Stimulated activated naive CD8-positive, alpha-beta T cell treated with anti-CD3 and anti-CD28 coated beads, Interleukin-15, Interleukin-2, amounts not matched to agents 100 ng/mL and 50 ng/mL, for 24 hours (primary cell): Measurements from ENCODE around the gene DNMT3B.
"Not testable (repeated sequence)": the region's sequence is repeated elsewhere in the genome, so short reads cannot be mapped to it uniquely, and the experiment has no call there.

ENCODE experiments used
- H3K27ac Mint-ChIP-seq: one replicate; pipeline ENCODE4 v1.8.0; 2021; ENCODE audit warnings: mild to moderate bottlenecking, mixed read lengths
- H3K27me3 Mint-ChIP-seq: one replicate; pipeline ENCODE4 v1.8.0; 2021; ENCODE audit warnings: mixed read lengths
- H3K36me3 Mint-ChIP-seq: one replicate; pipeline ENCODE4 v1.8.0; 2021; ENCODE audit warnings: low read depth, mixed read lengths
- H3K4me1 Mint-ChIP-seq: one replicate; pipeline ENCODE4 v1.8.0; 2021; ENCODE audit warnings: low read depth, mixed read lengths
- H3K4me3 Mint-ChIP-seq: one replicate; pipeline ENCODE4 v1.8.0; 2021; ENCODE audit warnings: mild to moderate bottlenecking, mixed read lengths
- H3K9me3 Mint-ChIP-seq: one replicate; pipeline ENCODE4 v1.8.0; 2021; ENCODE audit warnings: mixed read lengths

The DNMT3B gene

GRCh38 chr20:32796383-32796948, 34.3 kb downstream of the DNMT3B start:
- peak overlapping the region; percentile 58 for H3K27ac Mint-ChIP-seq
- H3K36me3 Mint-ChIP-seq: no peaks in the 10 kb centered on the region
- peaks cover 45% of the 10 kb centered on the region for H3K4me1 Mint-ChIP-seq

GRCh38 chr20:32796981-32797451, 34.8 kb downstream of the DNMT3B start:
- H3K4me3 Mint-ChIP-seq: no peak overlapping the region
- peaks cover 40% of the 10 kb centered on the region for H3K4me1 Mint-ChIP-seq
- no peaks in the 10 kb centered on the region for H3K9me3 Mint-ChIP-seq
- no peaks in the 10 kb centered on the region for H3K27me3 Mint-ChIP-seq
- H3K36me3 Mint-ChIP-seq: no peaks in the 10 kb centered on the region
- H3K27ac Mint-ChIP-seq: peak overlapping the region; percentile 58

More at GRCh38 chr20:32796383-32796948, 34.3 kb downstream of the DNMT3B start:
- H3K4me3 Mint-ChIP-seq: no peak overlapping the region
- no peaks in the 10 kb centered on the region for H3K9me3 Mint-ChIP-seq
- no peaks in the 10 kb centered on the region for H3K27me3 Mint-ChIP-seq

GRCh38 chr20:32797571-32797970, 35.4 kb downstream of the DNMT3B start:
- H3K27me3 Mint-ChIP-seq, H3K4me3 Mint-ChIP-seq, H3K9me3 Mint-ChIP-seq, H3K36me3 Mint-ChIP-seq, H3K27ac Mint-ChIP-seq: not testable (repeated sequence)
- H3K4me1 Mint-ChIP-seq: peaks cover 34% of the 10 kb centered on the region

GRCh38 chr20:32798046-32798981, 36.1 kb downstream of the DNMT3B start:
- Mint-ChIP-seq H3K9me3 (no peaks in the 10 kb centered on the region), H3K4me1 (peaks cover 27% of the 10 kb centered on the region), H3K27me3 (no peaks in the 10 kb centered on the region), H3K36me3 (no peaks in the 10 kb centered on the region), H3K4me3 (no peak overlapping the region), H3K27ac (no peak overlapping the region)

- Mint-ChIP-seq H3K9me3 (no peaks in the 10 kb centered on the region), H3K4me3 (no peak overlapping the region), H3K4me1 (no peaks in the 10 kb centered on the region), H3K27ac (no peak overlapping the region), H3K36me3 (no peaks in the 10 kb centered on the region), H3K27me3 (no peaks in the 10 kb centered on the region)
Measured at GRCh38 chr20:32803092-32803491, 40.9 kb downstream of the DNMT3B start.

GRCh38 chr20:32804022-32804715, 42.0 kb downstream of the DNMT3B start:
- no peaks in the 10 kb centered on the region for H3K36me3 Mint-ChIP-seq
- H3K4me3 Mint-ChIP-seq: no peak overlapping the region
- no peaks in the 10 kb centered on the region for H3K9me3 Mint-ChIP-seq
- H3K27me3 Mint-ChIP-seq: no peaks in the 10 kb centered on the region
- no peaks in the 10 kb centered on the region for H3K4me1 Mint-ChIP-seq
- no peak overlapping the region for H3K27ac Mint-ChIP-seq

- no peak overlapping the region for H3K4me3 Mint-ChIP-seq
- no peaks in the 10 kb centered on the region for H3K4me1 Mint-ChIP-seq
- H3K9me3 Mint-ChIP-seq: no peaks in the 10 kb centered on the region
- H3K27ac Mint-ChIP-seq: no peak overlapping the region
- H3K36me3 Mint-ChIP-seq: no peaks in the 10 kb centered on the region
- no peaks in the 10 kb centered on the region for H3K27me3 Mint-ChIP-seq
Measured at GRCh38 chr20:32804817-32805216, 42.6 kb downstream of the DNMT3B start.

GRCh38 chr20:32805721-32806120, 43.5 kb downstream of the DNMT3B start:
- Mint-ChIP-seq H3K9me3 (no peaks in the 10 kb centered on the region), H3K4me3 (no peak overlapping the region), H3K27ac (no peak overlapping the region), H3K4me1 (no peaks in the 10 kb centered on the region), H3K27me3 (no peaks in the 10 kb centered on the region), H3K36me3 (no peaks in the 10 kb centered on the region)

GRCh38 chr20:32806356-32806755, 44.2 kb downstream of the DNMT3B start:
- no peaks in the 10 kb centered on the region for H3K4me1 Mint-ChIP-seq
- H3K27me3 Mint-ChIP-seq: no peaks in the 10 kb centered on the region
- no peaks in the 10 kb centered on the region for H3K36me3 Mint-ChIP-seq

GRCh38 chr20:32807706-32808105, 45.5 kb downstream of the DNMT3B start:
- Mint-ChIP-seq H3K4me1 (no peaks in the 10 kb centered on the region), H3K36me3 (no peaks in the 10 kb centered on the region), H3K27ac (no peak overlapping the region)

More at GRCh38 chr20:32806356-32806755, 44.2 kb downstream of the DNMT3B start:
- no peaks in the 10 kb centered on the region for H3K9me3 Mint-ChIP-seq
- H3K27ac Mint-ChIP-seq: peak overlapping the region; percentile 22
- H3K4me3 Mint-ChIP-seq: no peak overlapping the region

GRCh38 chr20:32808438-32808837, 46.3 kb downstream of the DNMT3B start:
- H3K9me3 Mint-ChIP-seq: no peaks in the 10 kb centered on the region
- H3K4me3 Mint-ChIP-seq: no peak overlapping the region
- H3K27ac Mint-ChIP-seq: no peak overlapping the region
- no peaks in the 10 kb centered on the region for H3K36me3 Mint-ChIP-seq
- H3K4me1 Mint-ChIP-seq: no peaks in the 10 kb centered on the region
- no peaks in the 10 kb centered on the region for H3K27me3 Mint-ChIP-seq

More at GRCh38 chr20:32807706-32808105, 45.5 kb downstream of the DNMT3B start:
- H3K9me3 Mint-ChIP-seq: no peaks in the 10 kb centered on the region
- H3K4me3 Mint-ChIP-seq: no peak overlapping the region
- H3K27me3 Mint-ChIP-seq: no peaks in the 10 kb centered on the region

- H3K27me3 Mint-ChIP-seq: no peaks in the 10 kb centered on the region
- no peak overlapping the region for H3K4me3 Mint-ChIP-seq
- H3K27ac Mint-ChIP-seq: no peak overlapping the region
- H3K9me3 Mint-ChIP-seq: no peaks in the 10 kb centered on the region
- no peaks in the 10 kb centered on the region for H3K36me3 Mint-ChIP-seq
- no peaks in the 10 kb centered on the region for H3K4me1 Mint-ChIP-seq
Measured at GRCh38 chr20:32809907-32810306, 47.7 kb downstream of the DNMT3B start.

GRCh38 chr20:32810941-32811340, 48.8 kb downstream of the DNMT3B start:
- Mint-ChIP-seq H3K4me1 (no peaks in the 10 kb centered on the region), H3K36me3 (no peaks in the 10 kb centered on the region), H3K27ac (no peak overlapping the region), H3K4me3 (no peak overlapping the region), H3K27me3 (no peaks in the 10 kb centered on the region), H3K9me3 (no peaks in the 10 kb centered on the region)

GRCh38 chr20:32811886-32812285, 49.7 kb downstream of the DNMT3B start:
- Mint-ChIP-seq H3K27me3 (no peaks in the 10 kb centered on the region), H3K4me3 (no peak overlapping the region), H3K36me3 (no peaks in the 10 kb centered on the region), H3K4me1 (no peaks in the 10 kb centered on the region), H3K9me3 (no peaks in the 10 kb centered on the region), H3K27ac (no peak overlapping the region)
